ENCODE measurements around the gene CSRNP3.

GRCh38 chr2:165634282-165634681, 164.8 kb downstream of the CSRNP3 start:
- TF ChIP-seq POLR2A (IDR thresholded peaks at IDR 0.05; ENCODE audit: low read depth, low read length) (no peak), POLR2AphosphoS5 (IDR thresholded peaks at IDR 0.05; ENCODE audit: low read depth, low read length) (no peak)

Measured in GM12891 (cell line).